DOHH2 (cell line): ENCODE data around the gene OXLD1.

Experiments
- CTCF ChIP-seq: fragments of 200-600 bp; sonication (generic); IDR thresholded peaks from one replicate; pipeline ENCODE4 v1.5.1; 2014; ENCODE audit warnings: antibody characterized with exemption, mild to moderate bottlenecking, low read depth, low read length; ENCODE audit not compliant: poor library complexity, severe bottlenecking
- EZH2phosphoT487 ChIP-seq: fragments of 200-600 bp; sonication (generic); IDR thresholded peaks from 2 replicates; pipeline ENCODE4 v1.6.1; 2017; ENCODE audit warnings: borderline replicate concordance, mild to moderate bottlenecking, antibody characterized with exemption, low read length, moderate library complexity, mixed read lengths

GRCh38 chr17:81641825-81642489, 24.4 kb downstream of the OXLD1 start:
- TF ChIP-seq CTCF (no peak), EZH2phosphoT487 (no peak)
